ENCODE results near the gene C19orf81.

DNA sequence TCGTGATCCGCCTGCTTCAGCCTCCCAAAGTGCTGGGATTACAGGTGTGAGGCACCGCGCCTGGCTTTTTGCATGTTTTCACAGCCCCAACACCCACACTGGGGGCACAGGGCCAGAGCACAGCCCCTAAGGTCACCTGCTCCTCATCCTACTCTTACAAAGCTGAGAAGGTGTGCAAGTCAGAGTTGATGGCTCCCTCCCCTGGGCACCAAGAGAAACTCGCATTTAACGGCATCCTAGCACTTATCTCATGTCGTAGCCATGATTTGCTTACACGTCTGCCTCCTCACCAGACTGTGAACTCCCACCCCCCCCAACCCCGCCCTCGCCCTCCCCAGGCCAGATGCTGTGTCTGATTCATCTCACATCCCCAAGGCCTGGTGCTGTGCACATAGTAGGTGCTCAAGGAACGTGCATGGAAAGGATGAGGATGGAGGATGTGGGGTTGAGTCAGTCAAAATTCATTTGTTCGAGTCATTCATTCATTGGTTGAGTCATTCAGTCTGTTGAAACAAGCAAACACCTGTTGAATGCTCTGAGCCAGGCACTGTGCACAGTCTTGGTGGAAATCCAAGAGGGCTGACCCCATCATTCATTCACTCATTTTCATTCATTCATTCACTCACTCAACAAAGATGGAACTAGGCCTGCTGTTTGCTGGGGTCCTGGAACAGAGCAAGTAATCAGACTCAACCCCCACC lies 59.1 kb downstream of the C19orf81 start:
- TF ChIP-seq, protein P1, sequence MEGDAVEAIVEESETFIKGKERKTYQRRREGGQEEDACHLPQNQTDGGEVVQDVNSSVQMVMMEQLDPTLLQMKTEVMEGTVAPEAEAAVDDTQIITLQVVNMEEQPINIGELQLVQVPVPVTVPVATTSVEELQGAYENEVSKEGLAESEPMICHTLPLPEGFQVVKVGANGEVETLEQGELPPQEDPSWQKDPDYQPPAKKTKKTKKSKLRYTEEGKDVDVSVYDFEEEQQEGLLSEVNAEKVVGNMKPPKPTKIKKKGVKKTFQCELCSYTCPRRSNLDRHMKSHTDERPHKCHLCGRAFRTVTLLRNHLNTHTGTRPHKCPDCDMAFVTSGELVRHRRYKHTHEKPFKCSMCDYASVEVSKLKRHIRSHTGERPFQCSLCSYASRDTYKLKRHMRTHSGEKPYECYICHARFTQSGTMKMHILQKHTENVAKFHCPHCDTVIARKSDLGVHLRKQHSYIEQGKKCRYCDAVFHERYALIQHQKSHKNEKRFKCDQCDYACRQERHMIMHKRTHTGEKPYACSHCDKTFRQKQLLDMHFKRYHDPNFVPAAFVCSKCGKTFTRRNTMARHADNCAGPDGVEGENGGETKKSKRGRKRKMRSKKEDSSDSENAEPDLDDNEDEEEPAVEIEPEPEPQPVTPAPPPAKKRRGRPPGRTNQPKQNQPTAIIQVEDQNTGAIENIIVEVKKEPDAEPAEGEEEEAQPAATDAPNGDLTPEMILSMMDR (IDR thresholded peaks at IDR 0.05; ENCODE audit: insufficient read depth, low read depth, low read length), result no peak
- no peak for TF ChIP-seq EZH2 (IDR thresholded peaks at IDR 0.05; ENCODE audit: insufficient read depth, low read length)
